AG09309 (cell line): ENCODE data around the gene RC3H2.
"Not testable (repeated sequence)": the region's sequence is repeated elsewhere in the genome, so short reads cannot be mapped to it uniquely, and the experiment has no call there.

Experiments
- DNase-seq: peaks from one replicate; pipeline ENCODE4 v3.0.0-alpha.2; 2010; ENCODE audit warnings: low read depth
- H3K4me3 ChIP-seq: 2 replicates; pipeline ENCODE4 v1.5.1; 2011; ENCODE audit warnings: mild to moderate bottlenecking, low read depth, low read length, moderate library complexity; ENCODE audit not compliant: control insufficient read depth
- CTCF ChIP-seq: IDR thresholded peaks from 2 replicates; pipeline ENCODE4 v1.5.1; 2011; ENCODE audit warnings: mild to moderate bottlenecking, low read depth, low read length, inconsistent platforms; ENCODE audit not compliant: insufficient read depth, control insufficient read depth; ENCODE audit errors: missing control alignments

RC3H2 gene

DNA sequence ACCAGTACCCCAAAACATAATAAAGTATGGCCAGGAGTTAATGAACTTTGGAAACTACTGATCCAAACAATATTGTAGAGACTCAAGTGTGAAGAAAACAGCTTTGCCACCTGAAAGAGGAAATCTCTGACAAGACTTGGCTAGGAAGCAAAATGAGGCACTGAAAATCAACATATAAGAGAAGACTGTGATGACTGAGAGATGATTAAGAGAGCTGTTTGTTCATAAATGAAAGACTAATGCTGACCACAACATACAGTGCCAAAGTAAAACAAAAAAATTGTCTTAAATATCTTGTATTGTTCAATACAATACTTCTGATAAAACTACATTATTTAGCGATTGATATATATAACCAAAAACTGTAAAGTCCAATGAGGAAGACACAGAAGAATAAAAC is 7.2 kb downstream of the RC3H2 start:
- no peak for TF ChIP-seq CTCF
- DNase-seq, result no peak
- no peak overlapping the region for H3K4me3 ChIP-seq

DNA sequence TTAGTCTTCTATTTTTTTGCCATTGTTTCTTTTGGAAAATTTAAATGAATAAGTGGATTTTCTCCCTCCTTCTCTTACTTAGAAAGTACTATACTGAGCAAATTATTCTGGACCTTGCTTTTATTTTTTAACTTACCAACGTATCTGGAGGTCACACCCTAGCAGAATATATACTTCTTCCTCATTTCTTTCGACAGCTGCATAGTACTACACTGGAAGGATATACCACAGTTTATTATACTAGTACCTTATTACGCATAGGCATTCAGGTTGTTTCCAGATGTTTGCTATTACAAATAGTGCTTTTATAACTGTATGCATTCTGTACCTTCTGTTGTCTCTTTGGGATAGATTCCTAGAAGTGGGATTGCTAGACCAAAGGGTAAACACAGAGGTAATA is 16.7 kb downstream of the RC3H2 start:
- no peak for TF ChIP-seq CTCF
- DNase-seq, result no peak
- no peak overlapping the region for H3K4me3 ChIP-seq

DNA sequence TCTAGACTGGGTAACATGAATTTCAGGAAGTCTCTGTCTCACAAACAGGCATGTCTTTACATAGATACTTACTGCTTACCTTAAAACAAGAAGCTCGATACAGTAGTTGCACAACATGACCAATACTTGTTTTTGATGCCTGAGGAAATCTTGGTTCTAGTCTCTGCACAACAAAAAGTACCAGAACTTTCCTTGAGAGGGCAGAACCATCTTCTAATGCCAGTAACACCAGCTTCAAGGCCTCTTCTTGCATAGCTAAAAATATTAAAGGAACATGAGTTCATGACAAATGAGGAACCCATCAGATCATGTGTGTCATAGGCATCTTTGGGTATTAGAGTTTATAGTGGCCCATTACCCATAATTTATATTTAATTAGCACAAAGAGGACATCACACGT is 22.0 kb downstream of the RC3H2 start:
- TF ChIP-seq CTCF, result no peak
- H3K4me3 ChIP-seq, result no peak overlapping the region
- no peak for DNase-seq

GRCh38 chr9:122879443-122879842 is 25.7 kb downstream of the RC3H2 start:
- no peak for DNase-seq
- TF ChIP-seq CTCF, result no peak
- H3K4me3 ChIP-seq, result no peak overlapping the region

DNA sequence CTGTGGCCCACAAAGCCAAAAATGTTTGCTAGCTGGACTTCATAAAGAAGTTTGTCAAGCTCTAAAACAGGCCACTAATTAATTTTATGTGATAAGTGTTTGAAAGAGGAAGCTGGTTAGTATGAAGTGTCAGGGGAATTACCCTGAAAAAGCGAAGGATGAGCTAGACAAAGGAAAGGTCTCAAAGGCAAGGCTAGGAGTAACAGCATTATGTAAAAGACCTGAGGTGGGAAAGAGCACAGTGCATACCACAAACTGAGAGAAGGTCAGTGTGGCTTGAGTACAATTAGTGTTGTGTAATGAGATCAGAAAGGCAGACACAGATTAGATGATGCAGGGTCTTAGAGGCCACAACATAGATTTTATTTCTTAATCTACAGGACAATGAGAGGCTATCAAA is 29.6 kb downstream of the RC3H2 start:
- no peak overlapping the region for H3K4me3 ChIP-seq
- DNase-seq, result no peak
- TF ChIP-seq CTCF, result no peak

- not testable (repeated sequence) for H3K4me3 ChIP-seq
Measured at GRCh38 chr9:122867276-122867675, 37.9 kb downstream of the RC3H2 start.

DNA sequence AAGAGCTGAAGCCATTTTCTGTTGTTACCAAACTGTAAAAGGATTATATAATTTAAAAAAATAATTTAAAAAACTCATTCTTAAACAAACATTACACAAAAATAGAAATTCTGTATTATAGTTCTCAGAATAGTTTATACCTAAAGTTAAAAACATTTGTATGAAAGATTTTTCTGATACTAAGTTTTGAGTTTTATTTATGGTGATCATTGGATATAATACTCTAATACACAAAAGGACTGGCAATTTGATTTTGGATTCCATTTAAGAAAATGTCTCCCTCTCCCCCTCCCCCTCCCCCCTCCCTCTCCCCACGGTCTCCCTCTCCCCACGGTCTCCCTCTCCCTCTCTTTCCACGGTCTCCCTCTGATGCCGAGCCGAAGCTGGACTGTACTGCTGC is 39.1 kb downstream of the RC3H2 start:
- no peak for DNase-seq
- H3K4me3 ChIP-seq, result no peak overlapping the region
- TF ChIP-seq CTCF, result no peak

More at GRCh38 chr9:122867276-122867675, 37.9 kb downstream of the RC3H2 start:
- not testable (repeated sequence) for DNase-seq
